ENCODE measurements around the gene CA6. TPM values are rescaled to one million over a fixed set of nuclear protein-coding genes. Genes with fewer than 3 reads are reported as not detected.

Gene CA6
- total and polyA plus RNA-seq, 12 donors, result 0.20 TPM; not detected in 11

GRCh38 chr1:8941906-8942305 lies 3.8 kb upstream of the CA6 start:
- WGBS, 2 donors, result 74 to 86% methylated on average over 6 of the region's 6 CpGs
- H3K27me3 ChIP-seq, result no peaks in the 10 kb centered on the region
- H3K27ac ChIP-seq, result no peak overlapping the region
- H3K4me1 ChIP-seq, result peaks cover 0 to 23% (median 0%) of the 10 kb centered on the region in 9 donors
- intact Hi-C loops (cut with DNase I), result no loop called here
- DNase-seq (no peak), ATAC-seq (peak in 1 of 8 donors; percentile 57)
- no peaks in the 10 kb centered on the region for H3K9me3 ChIP-seq
- H3K36me3 ChIP-seq, result no peaks in the 10 kb centered on the region
- no peak overlapping the region for H3K4me3 ChIP-seq
- no peak for TF ChIP-seq CTCF (IDR thresholded peaks at IDR 0.05)

GRCh38 chr1:8943498-8944405 lies 1.9 kb upstream of the CA6 start:
- WGBS, 2 donors, result 74 to 81% methylated on average over 16 of the region's 16 CpGs
- no peak overlapping the region for H3K4me3 ChIP-seq
- H3K27me3 ChIP-seq, result no peaks in the 10 kb centered on the region
- ATAC-seq, result peak in 3 of 8 donors; percentile 19 to 44 (median 38)
- no peak for TF ChIP-seq CTCF (IDR thresholded peaks at IDR 0.05)
- intact Hi-C loops (cut with DNase I), result no loop called here
- no peak overlapping the region for H3K27ac ChIP-seq
- peaks cover 0 to 18% (median 0%) of the 10 kb centered on the region in 9 donors for H3K4me1 ChIP-seq
- H3K9me3 ChIP-seq, result no peaks in the 10 kb centered on the region
- no peak for DNase-seq
- H3K36me3 ChIP-seq, result no peaks in the 10 kb centered on the region

DNA sequence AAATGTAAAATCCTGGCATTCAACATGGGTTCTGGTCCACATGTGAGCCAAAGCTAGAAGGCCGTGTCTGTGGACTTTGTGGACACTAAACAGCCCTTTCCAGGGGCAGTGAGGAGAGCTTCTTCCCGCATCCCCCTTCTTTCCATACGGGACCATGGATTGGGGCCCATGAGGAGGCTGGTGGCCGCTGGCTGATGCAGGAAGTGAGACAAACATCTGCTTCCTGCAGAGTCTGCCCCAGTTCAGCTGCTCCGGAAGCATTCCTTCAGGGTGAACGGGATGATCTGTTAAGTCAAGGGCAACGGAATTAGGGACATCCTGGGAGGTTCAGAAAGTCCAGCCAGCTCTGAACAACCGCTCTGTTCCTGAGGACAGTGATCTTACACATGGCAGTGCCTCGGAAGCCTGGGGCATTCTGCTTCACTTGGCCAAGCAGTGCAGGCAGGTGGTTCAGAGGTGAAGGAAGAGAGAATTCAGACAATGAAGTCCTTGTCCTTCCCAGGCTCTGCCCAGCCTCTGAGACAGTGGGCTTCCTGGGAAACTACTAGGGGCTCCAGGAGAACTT lies 1.5 kb downstream of the CA6 start:
- peak in 2 of 8 donors; percentile 19 to 22 for ATAC-seq
- Histone ChIP-seq H3K36me3 (no peaks in the 10 kb centered on the region), H3K27ac (peak overlapping the region in 1 of 10 donors; percentile 61), H3K27me3 (no peaks in the 10 kb centered on the region), H3K9me3 (no peaks in the 10 kb centered on the region), H3K4me1 (peaks cover 0 to 10% (median 0%) of the 10 kb centered on the region in 9 donors), H3K4me3 (no peak overlapping the region)
- WGBS, 2 donors, result 55 to 58% methylated on average over 9 of the region's 9 CpGs
- no peak for TF ChIP-seq CTCF (IDR thresholded peaks at IDR 0.05)
- no peak for DNase-seq
- intact Hi-C loops (cut with DNase I), result no loop called here

DNA sequence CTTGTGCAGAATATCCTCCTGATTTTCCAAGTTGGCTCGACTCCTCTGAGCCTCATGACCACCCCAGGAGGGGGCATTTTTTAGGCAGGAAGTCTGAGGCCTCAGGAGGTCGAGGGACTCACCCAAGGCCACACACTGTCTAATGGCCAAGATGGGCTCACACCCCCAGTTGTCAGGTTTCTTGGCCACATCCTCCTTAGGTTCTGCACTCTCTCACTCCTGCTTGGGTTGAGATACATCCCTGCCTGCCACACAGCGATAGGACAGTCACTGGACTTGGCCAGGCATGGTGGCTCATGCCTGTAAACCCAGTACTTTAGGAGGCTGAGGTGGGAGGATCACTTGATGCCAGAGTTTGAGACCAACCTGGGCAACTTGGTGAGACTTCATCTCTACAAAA lies 4.6 kb downstream of the CA6 start:
- Histone ChIP-seq H3K36me3 (no peaks in the 10 kb centered on the region), H3K4me1 (peaks cover 0 to 10% (median 0%) of the 10 kb centered on the region in 9 donors), H3K27me3 (no peaks in the 10 kb centered on the region), H3K9me3 (no peaks in the 10 kb centered on the region), H3K4me3 (no peak overlapping the region), H3K27ac (no peak overlapping the region)
- DNase-seq, result no peak
- no peak for ATAC-seq
- 78 to 80% methylated on average over 3 of the region's 3 CpGs for WGBS, 2 donors
- TF ChIP-seq CTCF (IDR thresholded peaks at IDR 0.05), result no peak
- intact Hi-C loops (cut with DNase I), result no loop called here
